Right atrium auricular region (tissue), 2 donors: Measurements from ENCODE around the gene PACSIN2. TPM values are rescaled to one million over a fixed set of nuclear protein-coding genes. Genes with fewer than 3 reads are reported as not detected.
A peak's percentile ranks its signal among the peaks of the same experiment; 100 is the strongest.
"Not testable (repeated sequence)": the region's sequence is repeated elsewhere in the genome, so short reads cannot be mapped to it uniquely, and the experiment has no call there.

ENCODE experiments used
- DNase-seq: peaks from one replicate; pipeline ENCODE4 v3.0.0-alpha.2; 2019; ENCODE audit warnings: low spot score
- H3K27ac ChIP-seq, 2 donors: fragments of 200-600 bp; sonication (generic); 1 replicate in 1 of 2; 2 replicates in 1 of 2; pipeline ENCODE4 v1.5.1; 2016 to 2019
- H3K27me3 ChIP-seq, 2 donors: fragments of 200-600 bp; sonication (generic); one replicate each; pipeline versions ENCODE4 v1.5.1 to v1.6.0; 2017 to 2019
- H3K36me3 ChIP-seq: fragments of 200-600 bp; sonication (generic); one replicate; pipeline ENCODE4 v1.5.1; 2016
- H3K4me1 ChIP-seq, 2 donors: fragments of 200-600 bp; sonication (generic); one replicate each; pipeline versions ENCODE4 v1.5.1 to v1.6.0; 2017 to 2019
- H3K4me3 ChIP-seq, 2 donors: fragments of 200-600 bp; sonication (generic); 1 replicate in 1 of 2; 2 replicates in 1 of 2; pipeline ENCODE4 v1.5.1; 2017 to 2019; ENCODE audit warnings: mild to moderate bottlenecking in 1 of 2, moderate library complexity in 1 of 2
- H3K9me3 ChIP-seq, 2 donors: fragments of 200-600 bp; sonication (generic); one replicate each; pipeline ENCODE4 v1.5.1; 2019
- CTCF ChIP-seq, 2 donors: fragments of 200-600 bp; sonication (generic); IDR thresholded peaks; one replicate each; pipeline ENCODE4 v1.5.1; 2019; ENCODE audit warnings: antibody characterized with exemption in 2 of 2
- total RNA-seq, 2 donors: library from RNA; depleted of rRNA; stranded (reverse); fragments of >200 nt; gene quantifications; one replicate each; pipeline ENCODE4 v1.1.0, GENCODE V29; 2016

PACSIN2 gene
- total RNA-seq, 2 donors from 2014 or later, result 66.3 to 89.8 TPM

GRCh38 chr22:42966497-42966896 lies 48.5 kb downstream of the PACSIN2 start:
- no peak for DNase-seq
- Histone ChIP-seq H3K4me3 (no peak overlapping the region), H3K36me3 (no peaks in the 10 kb centered on the region), H3K27ac (peak overlapping the region in 1 of 2 donors; percentile 45), H3K4me1 (peaks cover 0 to 38% of the 10 kb centered on the region in 2 donors), H3K9me3 (no peaks in the 10 kb centered on the region), H3K27me3 (no peaks in the 10 kb centered on the region)
- TF ChIP-seq CTCF (IDR thresholded peaks at IDR 0.05), result no peak

- TF ChIP-seq CTCF (IDR thresholded peaks at IDR 0.05), result no peak
- H3K4me1 ChIP-seq, result peaks cover 0 to 46% of the 10 kb centered on the region in 2 donors
These were observed 49.8 kb downstream of the PACSIN2 start for GRCh38 chr22:42964994-42965699.

GRCh38 chr22:42963231-42963595 lies 51.7 kb downstream of the PACSIN2 start:
- TF ChIP-seq CTCF (IDR thresholded peaks at IDR 0.05), result no peak
- Histone ChIP-seq H3K9me3 (no peaks in the 10 kb centered on the region), H3K36me3 (no peaks in the 10 kb centered on the region), H3K4me3 (no peak overlapping the region), H3K4me1 (peaks cover 0 to 59% of the 10 kb centered on the region in 2 donors), H3K27ac (peak overlapping the region in 1 of 2 donors; percentile 19), H3K27me3 (no peaks in the 10 kb centered on the region)
- no peak for DNase-seq

More at GRCh38 chr22:42964994-42965699, 49.8 kb downstream of the PACSIN2 start:
- Histone ChIP-seq H3K27me3 (no peaks in the 10 kb centered on the region), H3K4me3 (no peak overlapping the region), H3K27ac (no peak overlapping the region), H3K9me3 (no peaks in the 10 kb centered on the region), H3K36me3 (no peaks in the 10 kb centered on the region)
- no peak for DNase-seq

DNA sequence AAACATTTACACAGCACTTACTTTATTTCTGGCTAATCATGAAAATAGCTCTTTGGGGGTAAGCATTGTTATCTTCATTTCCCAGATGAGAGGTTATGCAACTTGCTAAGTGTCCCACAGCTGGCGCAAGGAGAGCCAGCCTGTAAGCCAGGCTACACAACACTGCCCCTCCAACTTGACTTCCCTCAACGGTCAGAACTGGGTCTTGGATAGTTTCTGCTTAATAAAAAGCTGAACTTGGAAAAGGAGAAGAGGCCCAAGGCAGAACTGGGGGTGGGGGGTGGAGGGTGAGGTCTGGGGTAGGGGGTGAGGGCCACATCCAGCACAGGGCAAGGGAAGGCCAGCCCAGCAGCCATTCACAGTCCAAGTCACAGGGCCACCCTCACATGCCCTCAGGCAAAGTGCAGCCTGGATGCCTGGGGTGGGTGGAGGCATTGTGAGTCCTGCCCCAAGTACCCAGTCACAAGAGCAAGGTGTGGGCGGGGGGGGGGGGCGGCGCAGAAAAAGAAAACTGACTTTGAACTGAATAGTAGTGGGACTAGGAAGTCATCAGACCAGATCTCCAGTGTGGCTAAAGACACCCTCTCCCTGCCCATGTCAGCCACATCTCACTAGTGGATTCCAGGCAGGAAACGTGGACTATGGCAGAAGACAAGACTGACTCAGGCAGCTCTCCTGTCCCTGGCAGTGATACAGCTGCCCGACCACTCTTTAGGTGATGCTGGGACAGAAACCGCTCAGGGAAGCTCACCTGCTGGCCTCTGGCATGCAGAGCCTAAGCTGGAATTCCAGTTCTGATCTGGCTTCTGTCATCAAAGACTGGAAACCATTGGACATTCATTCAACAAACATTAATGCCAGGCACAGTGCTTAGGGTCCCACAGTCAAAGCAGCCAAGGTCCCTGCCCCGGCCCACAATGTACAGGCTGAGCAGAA lies 52.4 kb downstream of the PACSIN2 start:
- no peak overlapping the region for H3K4me3 ChIP-seq
- no peak for DNase-seq
- H3K36me3 ChIP-seq, result no peaks in the 10 kb centered on the region
- no peaks in the 10 kb centered on the region for H3K9me3 ChIP-seq
- H3K4me1 ChIP-seq, result peaks cover 0 to 59% of the 10 kb centered on the region in 2 donors
- peak overlapping the region; percentile 19 to 38 for H3K27ac ChIP-seq
- no peaks in the 10 kb centered on the region for H3K27me3 ChIP-seq
- no peak for TF ChIP-seq CTCF (IDR thresholded peaks at IDR 0.05)

GRCh38 chr22:42961810-42962209 lies 53.1 kb downstream of the PACSIN2 start:
- TF ChIP-seq CTCF (IDR thresholded peaks at IDR 0.05), result no peak
- peak overlapping the region; percentile 38 to 41 for H3K27ac ChIP-seq
- H3K27me3 ChIP-seq, result no peaks in the 10 kb centered on the region
- H3K36me3 ChIP-seq, result no peaks in the 10 kb centered on the region
- H3K9me3 ChIP-seq, result no peaks in the 10 kb centered on the region
- H3K4me3 ChIP-seq, result no peak overlapping the region
- no peak for DNase-seq
- peaks cover 0 to 65% of the 10 kb centered on the region in 2 donors for H3K4me1 ChIP-seq

DNA sequence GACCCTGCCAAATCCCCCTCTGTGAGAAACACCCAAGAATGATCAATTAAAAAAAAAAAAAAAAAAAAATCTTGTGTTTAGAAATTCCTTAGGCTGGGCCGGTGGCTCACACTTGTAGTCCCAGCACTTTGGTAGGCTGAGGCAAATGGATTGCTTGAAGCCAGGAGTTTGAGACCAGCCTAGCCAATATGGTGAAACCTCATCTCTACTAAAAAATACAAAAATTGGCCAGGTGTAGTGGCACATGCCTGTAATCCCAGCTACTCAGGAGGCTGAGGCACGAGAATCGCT lies 53.6 kb downstream of the PACSIN2 start:
- DNase-seq, H3K27me3 ChIP-seq, H3K4me3 ChIP-seq, H3K36me3 ChIP-seq, H3K9me3 ChIP-seq: not testable (repeated sequence)
- H3K27ac ChIP-seq, result peak overlapping the region; percentile 38 to 41
- peaks cover 0 to 68% of the 10 kb centered on the region in 2 donors for H3K4me1 ChIP-seq
